Lower leg skin (tissue), 4 donors: ENCODE measurements around the gene DOK4. TPM values are rescaled to one million over a fixed set of nuclear protein-coding genes. Genes with fewer than 3 reads are reported as not detected.

Experiments used
- DNase-seq, 2 donors: peaks; one replicate each; pipeline ENCODE4 v3.0.0-alpha.2; 2019; ENCODE audit warnings: low spot score in 2 of 2
- H3K4me3 ChIP-seq: fragments of 200-600 bp; sonication (generic); 2 replicates; pipeline ENCODE4 v1.5.1; 2017; ENCODE audit warnings: mild to moderate bottlenecking, low read depth; ENCODE audit not compliant: poor library complexity, severe bottlenecking
- POLR2A ChIP-seq, 2 donors: fragments of 450-650 bp; IDR thresholded peaks; one replicate each; pipeline ENCODE4 v1.6.1; 2016 to 2017; ENCODE audit warnings: antibody characterized with exemption in 2 of 2, mild to moderate bottlenecking in 1 of 2, moderate library complexity in 1 of 2
- WGBS, 2 donors: methylation state at CpG; one replicate each; pipeline ENCODE4 v1.1.5; 2018; 5-methylcytosine and 5-hydroxymethylcytosine counted together
- intact Hi-C: fragments of 100-400 bp; cut with DNase I; formaldehyde crosslinking; loops from one replicate; pipeline ENCODE4 v1.15.0; 2023; ENCODE audit warnings: low total_unique reads
- total RNA-seq, 4 donors: library from RNA; depleted of rRNA; stranded (reverse); fragments of >200 nt; gene quantifications; one replicate each; pipeline ENCODE4 v1.1.0, GENCODE V29; 2016
- TF ChIP-seq, protein P1 (sequence below), 3 donors: fragments of 450-650 bp; IDR thresholded peaks; one replicate each; pipeline ENCODE4 v1.5.1; 2016; ENCODE audit warnings: antibody characterized with exemption in 3 of 3, mild to moderate bottlenecking in 3 of 3, moderate library complexity in 2 of 3

The DOK4 gene
- total RNA-seq, 4 donors from 2014 or later = 38.9 to 60.5 (median 44.6) TPM

DNA sequence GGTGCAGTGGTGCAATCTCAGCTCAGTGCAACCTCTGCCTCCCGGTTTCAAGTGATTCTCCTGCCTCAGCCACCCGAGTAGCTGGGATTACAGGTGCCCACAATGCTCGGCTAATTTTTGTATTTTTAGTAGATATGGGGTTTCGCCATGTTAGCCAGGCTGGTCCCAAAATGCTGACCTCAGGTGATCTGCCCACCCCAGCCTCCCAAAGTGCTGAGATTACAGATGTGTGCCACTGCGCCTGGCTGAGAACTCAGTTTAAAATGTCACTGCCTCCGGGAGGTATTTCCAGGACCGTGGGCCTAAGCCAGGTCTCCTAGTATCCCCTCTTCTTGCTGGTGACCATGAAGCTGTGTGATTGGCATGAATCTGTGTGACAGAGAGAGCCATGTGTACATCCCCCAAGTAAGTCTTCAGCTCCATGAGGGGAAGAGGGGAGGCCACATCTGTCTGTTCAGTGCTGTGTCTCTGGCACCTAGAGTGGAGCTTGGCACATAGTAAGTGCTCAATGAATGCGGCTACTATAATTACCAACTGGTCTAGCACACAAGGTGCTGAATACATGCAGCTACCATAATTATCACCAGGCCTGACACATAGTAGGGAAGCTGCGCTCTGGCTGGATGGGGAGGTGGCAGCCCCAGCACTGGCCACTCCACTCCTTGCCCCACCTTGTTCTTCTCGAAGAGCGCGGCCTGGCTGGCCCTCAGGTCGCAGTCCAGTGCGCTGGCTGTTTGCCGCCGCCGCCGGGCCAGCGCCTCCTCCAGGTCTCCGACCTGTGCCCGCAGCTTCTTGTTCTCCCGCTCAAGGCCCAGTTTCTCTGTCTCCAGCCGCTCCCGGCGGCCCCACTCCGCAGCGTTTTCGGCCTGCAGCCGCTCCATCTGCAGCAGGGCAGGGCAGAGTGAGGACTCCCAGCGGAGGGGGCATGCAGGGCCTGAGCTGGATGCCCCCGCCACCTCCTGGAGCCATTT is 31.4 kb upstream of the DOK4 start:
- H3K4me3 ChIP-seq = no peak overlapping the region
- 89 to 93% methylated on average over 24 to 31 of the region's 31 CpGs for WGBS, 2 donors
- no peak for DNase-seq
- intact Hi-C loops = loop anchor here (5.0 kb wide), 1 partner anchor 215 kb away; no protein-coding TSS in a partner anchor
- TF ChIP-seq POLR2A (IDR thresholded peaks at IDR 0.05) = no peak
- TF ChIP-seq, protein P1, sequence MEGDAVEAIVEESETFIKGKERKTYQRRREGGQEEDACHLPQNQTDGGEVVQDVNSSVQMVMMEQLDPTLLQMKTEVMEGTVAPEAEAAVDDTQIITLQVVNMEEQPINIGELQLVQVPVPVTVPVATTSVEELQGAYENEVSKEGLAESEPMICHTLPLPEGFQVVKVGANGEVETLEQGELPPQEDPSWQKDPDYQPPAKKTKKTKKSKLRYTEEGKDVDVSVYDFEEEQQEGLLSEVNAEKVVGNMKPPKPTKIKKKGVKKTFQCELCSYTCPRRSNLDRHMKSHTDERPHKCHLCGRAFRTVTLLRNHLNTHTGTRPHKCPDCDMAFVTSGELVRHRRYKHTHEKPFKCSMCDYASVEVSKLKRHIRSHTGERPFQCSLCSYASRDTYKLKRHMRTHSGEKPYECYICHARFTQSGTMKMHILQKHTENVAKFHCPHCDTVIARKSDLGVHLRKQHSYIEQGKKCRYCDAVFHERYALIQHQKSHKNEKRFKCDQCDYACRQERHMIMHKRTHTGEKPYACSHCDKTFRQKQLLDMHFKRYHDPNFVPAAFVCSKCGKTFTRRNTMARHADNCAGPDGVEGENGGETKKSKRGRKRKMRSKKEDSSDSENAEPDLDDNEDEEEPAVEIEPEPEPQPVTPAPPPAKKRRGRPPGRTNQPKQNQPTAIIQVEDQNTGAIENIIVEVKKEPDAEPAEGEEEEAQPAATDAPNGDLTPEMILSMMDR (IDR thresholded peaks at IDR 0.05) = no peak

DNA sequence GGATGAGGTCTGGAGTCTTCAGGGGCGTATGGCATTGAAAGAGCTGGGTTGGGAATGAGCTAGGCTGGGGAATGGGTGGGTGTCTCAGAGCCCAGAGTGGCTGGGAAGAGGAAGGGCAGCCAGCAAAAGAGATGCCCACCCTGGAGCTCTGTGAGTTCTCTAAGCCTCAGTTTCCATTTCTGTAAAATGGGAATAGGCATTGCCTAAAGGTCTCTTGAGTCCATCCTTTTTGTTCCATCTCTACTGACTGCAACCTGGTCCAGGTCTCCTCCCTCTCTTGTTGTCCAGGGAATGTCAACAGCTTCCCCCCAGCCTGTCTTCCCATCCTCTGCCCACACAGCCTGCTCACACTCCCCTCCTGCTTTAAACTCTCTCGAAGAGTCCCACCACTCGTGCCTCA is 30.5 kb upstream of the DOK4 start:
- WGBS, 2 donors = 87 to 93% methylated on average over 3 of the region's 3 CpGs
- DNase-seq = no peak
- intact Hi-C loops = loop anchor here (5.0 kb wide), 1 partner anchor 214 kb away; no protein-coding TSS in a partner anchor

DNA sequence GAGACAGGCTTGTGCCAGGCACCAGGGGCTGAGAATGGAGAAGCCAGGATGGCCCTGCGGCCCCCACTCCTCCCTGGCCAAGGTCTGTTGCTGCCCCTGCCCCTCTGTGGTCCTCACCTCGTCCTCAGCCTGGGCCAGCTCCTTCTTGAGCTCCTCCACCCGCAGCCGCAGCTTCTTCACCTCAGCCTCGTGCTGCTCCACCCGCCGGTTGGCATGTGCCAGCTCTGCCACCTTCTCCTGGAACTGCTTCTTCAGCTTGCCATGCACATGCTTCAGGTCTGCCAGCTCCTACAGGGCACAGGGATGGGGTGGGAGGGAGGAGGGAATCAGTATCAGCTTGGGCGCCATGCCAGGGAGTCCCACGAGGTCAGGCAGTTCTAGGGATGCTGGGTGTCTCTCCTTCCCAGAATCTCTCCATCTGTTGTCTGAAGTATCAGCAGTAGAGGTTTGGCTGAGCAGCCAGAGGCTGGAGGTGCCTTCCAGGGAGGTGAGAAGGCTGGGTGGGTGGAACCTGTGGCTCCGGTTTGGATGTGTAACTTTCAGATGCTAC is 30.0 kb upstream of the DOK4 start:
- DNase-seq = no peak
- WGBS, 2 donors = 66 to 76% methylated on average over 10 of the region's 10 CpGs
- no peak overlapping the region for H3K4me3 ChIP-seq
- TF ChIP-seq, protein P1 (IDR thresholded peaks at IDR 0.05) = no peak
- no peak for TF ChIP-seq POLR2A (IDR thresholded peaks at IDR 0.05)
- intact Hi-C loops = loop anchor here (5.0 kb wide), 1 partner anchor 214 kb away; no protein-coding TSS in a partner anchor

More for the DNA sequence above, 30.5 kb upstream of the DOK4 start:
- TF ChIP-seq, protein P1 (IDR thresholded peaks at IDR 0.05) = no peak
- no peak for TF ChIP-seq POLR2A (IDR thresholded peaks at IDR 0.05)
- no peak overlapping the region for H3K4me3 ChIP-seq

DNA sequence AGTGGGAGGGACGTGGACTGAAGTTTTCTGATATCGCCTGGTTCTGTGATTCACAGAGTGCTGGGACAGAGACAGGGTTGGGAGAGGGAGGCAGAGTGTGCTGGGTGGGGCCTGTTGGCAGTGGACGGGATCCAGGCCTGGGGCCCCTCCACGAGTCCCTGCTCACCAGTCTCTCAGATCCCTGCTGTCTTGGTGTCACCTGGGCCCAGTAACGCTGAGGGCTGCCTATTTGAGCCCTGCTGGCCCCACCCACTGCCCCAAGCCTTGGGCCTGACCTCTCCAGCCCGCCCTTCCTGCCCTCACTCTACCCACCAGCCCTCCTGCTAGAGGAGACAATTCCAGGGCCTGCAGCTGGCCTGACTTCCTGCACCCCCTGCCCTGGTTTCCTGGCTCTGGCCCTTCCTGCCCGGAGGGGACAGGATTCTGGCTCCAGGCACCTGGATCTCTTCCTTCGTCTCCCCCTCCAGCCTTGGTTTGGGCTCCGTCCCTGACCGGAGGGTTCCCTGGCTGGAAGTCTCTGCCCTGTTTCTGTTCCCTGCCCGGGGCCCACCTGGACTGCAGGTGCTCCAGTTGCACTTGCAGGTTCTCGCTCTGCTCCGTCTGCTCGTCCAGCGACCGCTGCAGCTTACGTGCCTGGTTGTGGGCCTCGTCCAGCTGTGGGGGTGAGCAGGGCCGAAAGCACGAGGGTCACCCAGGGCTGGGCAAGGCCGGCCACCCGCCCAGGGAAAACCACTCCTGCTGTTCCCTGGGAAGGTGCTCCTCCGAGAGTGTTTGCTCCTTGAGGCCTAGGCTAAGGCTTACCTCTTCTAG is 28.7 kb upstream of the DOK4 start:
- no peak overlapping the region for H3K4me3 ChIP-seq
- intact Hi-C loops = loop anchor here (5.0 kb wide), 1 partner anchor 213 kb away; no protein-coding TSS in a partner anchor
- TF ChIP-seq, protein P1 (IDR thresholded peaks at IDR 0.05) = no peak
- no peak for TF ChIP-seq POLR2A (IDR thresholded peaks at IDR 0.05)
- 80 to 85% methylated on average over 23 of the region's 23 CpGs for WGBS, 2 donors
- no peak for DNase-seq

DNA sequence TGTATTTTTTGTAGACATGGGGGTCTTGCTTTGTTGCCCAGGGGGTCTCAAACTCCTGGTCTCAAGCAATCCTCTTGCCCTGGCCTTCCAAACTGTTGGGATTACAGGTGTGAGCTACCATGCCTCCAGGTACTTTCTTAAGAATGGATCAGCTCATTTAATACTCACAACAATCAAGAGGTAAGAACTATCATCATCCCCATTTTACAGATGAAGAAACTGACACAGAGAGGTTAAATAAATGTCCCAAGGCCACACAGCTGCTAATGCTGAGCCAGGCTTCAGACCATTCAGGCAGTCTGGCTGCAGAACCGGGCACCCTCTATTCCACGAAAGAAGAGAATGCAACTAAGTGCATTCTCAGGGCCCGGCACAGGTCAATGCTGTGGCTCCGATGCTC is 28.1 kb upstream of the DOK4 start:
- WGBS, 2 donors = 80 to 86% methylated on average over 4 of the region's 4 CpGs
- TF ChIP-seq, protein P1 (IDR thresholded peaks at IDR 0.05) = no peak
- TF ChIP-seq POLR2A (IDR thresholded peaks at IDR 0.05) = no peak
- intact Hi-C loops = no loop called here
- no peak for DNase-seq
- H3K4me3 ChIP-seq = no peak overlapping the region
